B cell (primary cell): ENCODE measurements around the gene NDST1. TPM values are rescaled to one million over a fixed set of nuclear protein-coding genes. Genes with fewer than 3 reads are reported as not detected.

Experiments
- ATAC-seq: fragments of 200-7000 bp; cut with Tn5 transposase; one replicate; pipeline ENCODE4 v1.10.0; 2021; ENCODE audit warnings: low read depth, mild to moderate bottlenecking, moderate number of reproducible peaks, moderate library complexity
- CTCF ChIA-PET: fragments of 350-600 bp; sonication (Branson Sonifier 250); formaldehyde crosslinking; loops from one replicate; lab custom pipeline; 2021; ENCODE audit warnings: antibody characterized with exemption, inconsistent platforms; lab: Charles Lee
- POLR2A ChIA-PET: fragments of 350-600 bp; sonication (Branson Sonifier 250); formaldehyde crosslinking; loops from one replicate; lab custom pipeline; 2021; ENCODE audit warnings: antibody characterized with exemption; lab: Charles Lee
- DNase-seq: peaks from one replicate; pipeline ENCODE4 v3.0.0; 2013
- H2AFZ ChIP-seq: 2 replicates; pipeline ENCODE4 v1.6.1; 2012; ENCODE audit warnings: mild to moderate bottlenecking, low read depth, low read length; ENCODE audit not compliant: insufficient read depth, poor library complexity, severe bottlenecking
- H3K27ac ChIP-seq, 2 donors: 1 replicate in 1 of 2; 2 replicates in 1 of 2; pipeline ENCODE4 v1.5.1; 2012 to 2013; ENCODE audit warnings: low read length in 2 of 2, mild to moderate bottlenecking in 2 of 2, moderate library complexity in 1 of 2
- H3K27me3 ChIP-seq, 4 experiments: fragments of 200-600 bp in 1 of 4; sonication (generic) in 1 of 4; replicated peaks in 1 of 4; 1 replicate in 2 of 4; 2 replicates in 2 of 4; pipeline versions ENCODE4 v1.6.1 to v1.7.0; 2013 to 2016; ENCODE audit warnings: low read length in 3 of 4, mild to moderate bottlenecking in 2 of 4, mixed read lengths in 1 of 4, moderate library complexity in 1 of 4; ENCODE audit not compliant: insufficient read depth in 4 of 4, control insufficient read depth in 3 of 4; ENCODE audit errors: control extremely low read depth in 1 of 4
- H3K36me3 ChIP-seq, 2 experiments: replicated peaks in 1 of 2; 1 replicate in 1 of 2; 2 replicates in 1 of 2; pipeline versions ENCODE4 v1.6.1 to v1.7.1; 2013; ENCODE audit warnings: low read length in 1 of 2; ENCODE audit not compliant: insufficient read depth in 2 of 2, control insufficient read depth in 1 of 2; ENCODE audit errors: control extremely low read depth in 1 of 2, extremely low read depth in 1 of 2
- H3K4me1 ChIP-seq, 2 donors: fragments of 200-600 bp in 1 of 2; sonication (generic) in 1 of 2; 1 replicate in 1 of 2; 2 replicates in 1 of 2; pipeline versions ENCODE4 v1.5.1 to v1.6.1; 2013 to 2017; ENCODE audit warnings: low read length in 2 of 2; ENCODE audit not compliant: control insufficient read depth in 2 of 2, insufficient read depth in 2 of 2
- H3K4me2 ChIP-seq: replicated peaks from 2 replicates; pipeline ENCODE3; 2012; ENCODE audit warnings: mild to moderate bottlenecking, low read depth, low read length; ENCODE audit not compliant: poor library complexity, severe bottlenecking
- H3K4me3 ChIP-seq, 5 experiments: fragments of 200-600 bp in 1 of 5; sonication (generic) in 1 of 5; 1 replicate in 3 of 5; 2 replicates in 2 of 5; pipeline versions ENCODE4 v1.5.1 to v1.7.0; 2011 to 2016; ENCODE audit warnings: low read length in 4 of 5, mild to moderate bottlenecking in 4 of 5, low read depth in 2 of 5, control low read depth in 1 of 5, moderate library complexity in 1 of 5; ENCODE audit not compliant: insufficient read depth in 1 of 5; ENCODE audit errors: control extremely low read depth in 1 of 5, extremely low read depth in 1 of 5
- H3K79me2 ChIP-seq: fragments of 200-600 bp; sonication (generic); one replicate; pipeline ENCODE4 v1.6.0; 2016; ENCODE audit warnings: low read length; ENCODE audit not compliant: control insufficient read depth, insufficient read depth
- H3K9ac ChIP-seq: fragments of 200-600 bp; sonication (generic); 2 replicates; pipeline ENCODE4 v1.6.1; 2017; ENCODE audit warnings: mild to moderate bottlenecking, low read length, moderate library complexity
- H3K9me3 ChIP-seq, 3 donors: one replicate each; pipeline versions ENCODE4 v1.6.1 to v1.7.1; 2013; ENCODE audit warnings: low read length in 2 of 3; ENCODE audit not compliant: control insufficient read depth in 2 of 3, insufficient read depth in 1 of 3; ENCODE audit errors: control extremely low read depth in 1 of 3
- H4K20me1 ChIP-seq: 2 replicates; pipeline ENCODE4 v1.6.0; 2012; ENCODE audit warnings: mild to moderate bottlenecking, low read length; ENCODE audit not compliant: insufficient read depth, control insufficient read depth, poor library complexity, severe bottlenecking
- H3K27ac Mint-ChIP-seq: one replicate; pipeline ENCODE4 v1.8.0; 2021; ENCODE audit warnings: mixed read lengths
- H3K27me3 Mint-ChIP-seq: one replicate; pipeline ENCODE4 v1.8.0; 2021; ENCODE audit warnings: mixed read lengths
- H3K4me1 Mint-ChIP-seq: one replicate; pipeline ENCODE4 v1.8.0; 2021; ENCODE audit warnings: mixed read lengths
- H3K4me3 Mint-ChIP-seq: one replicate; pipeline ENCODE4 v1.8.0; 2021; ENCODE audit warnings: mixed read lengths
- H3K9me3 Mint-ChIP-seq: one replicate; pipeline ENCODE4 v1.8.0; 2022; ENCODE audit warnings: mixed read lengths; ENCODE audit not compliant: insufficient read depth
- EZH2 ChIP-seq: IDR thresholded peaks from 2 replicates; pipeline ENCODE4 v1.6.1; 2012; ENCODE audit warnings: borderline replicate concordance, low read depth, mild to moderate bottlenecking, moderate library complexity, low read length; ENCODE audit not compliant: insufficient read depth, poor library complexity, severe bottlenecking
- WGBS: methylation state at CpG from one replicate; pipeline ENCODE4 v1.1.5; 2013; ENCODE audit warnings: missing lambda C conversion rate; ENCODE audit not compliant: insufficient coverage; 5-methylcytosine and 5-hydroxymethylcytosine counted together
- intact Hi-C: fragments of 100-400 bp; cut with micrococcal nuclease; formaldehyde crosslinking; loops from one replicate; pipeline ENCODE4 v1.10.0; 2022
- polyA plus RNA-seq: library from polyadenylated mRNA; depleted of rRNA; stranded (reverse); fragments of >200 nt; gene quantifications from 2 replicates; pipeline ENCODE4 v1.2.3, GENCODE V29; 2012
- total RNA-seq, 2 donors: library from RNA; stranded (reverse); fragments of 120-200 nt in 1 of 2; gene quantifications; 1 replicate in 1 of 2; 2 replicates in 1 of 2; pipeline versions ENCODE4 v1.2.3 to v1.2.4, GENCODE V29; 2013 to 2022
- TF ChIP-seq, protein P1 (sequence below): fragments of 200-600 bp; IDR thresholded peaks from one replicate; pipeline ENCODE4 v1.8.0; 2022; ENCODE audit warnings: antibody characterized with exemption, mild to moderate bottlenecking

The NDST1 gene
- total and polyA plus RNA-seq, 2 donors (not counting 1 experiment from before 2014, with no cell fraction given): 4.3 to 7.0 TPM

DNA sequence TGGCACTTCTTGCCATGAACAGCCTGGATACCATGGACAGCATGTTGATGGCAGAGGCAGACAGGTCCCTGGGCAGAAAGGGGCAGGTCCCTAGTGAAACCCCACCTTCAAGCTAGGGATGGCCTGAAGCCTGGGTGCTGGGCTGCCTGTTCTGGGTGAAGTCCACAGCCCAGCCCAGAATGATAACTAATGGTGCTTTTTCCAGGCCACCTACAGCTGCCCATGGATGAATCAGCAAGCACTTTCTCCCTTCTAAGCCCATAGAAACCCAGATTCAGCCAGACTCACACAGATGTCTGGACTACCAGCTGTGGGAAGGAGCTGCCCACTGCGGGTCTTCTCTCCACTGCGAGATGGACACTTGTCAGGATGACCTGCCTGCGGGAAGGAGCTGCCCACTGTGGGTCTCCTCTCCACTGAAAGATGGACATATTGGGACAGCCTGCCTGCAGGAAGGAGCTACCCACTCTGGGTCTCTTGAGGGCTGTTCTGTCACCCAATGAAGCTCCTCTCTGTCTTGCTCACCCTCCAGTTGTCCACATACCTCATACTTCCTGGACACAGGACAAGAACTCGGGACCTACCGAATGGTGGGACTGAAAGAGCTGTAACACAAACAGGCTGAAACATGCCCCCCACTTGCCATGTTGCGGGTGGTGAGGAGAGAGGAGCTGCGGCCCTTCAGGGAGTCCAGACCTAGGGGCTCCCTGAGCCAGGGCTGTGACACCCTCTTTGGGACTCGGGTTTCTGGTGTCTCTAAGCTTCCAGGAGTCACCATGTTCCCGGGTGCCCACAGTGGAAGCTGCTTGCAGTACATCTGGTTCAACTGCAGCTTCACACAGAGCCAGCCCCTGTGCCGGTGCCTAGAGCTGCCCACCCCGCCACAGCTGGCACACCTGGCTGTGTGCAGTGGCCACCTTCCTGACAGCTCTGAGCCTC is 71.8 kb downstream of the NDST1 start:
- Histone ChIP-seq H4K20me1 (no peaks in the 10 kb centered on the region), H2AFZ (no peak overlapping the region), H3K4me2 (no peak overlapping the region), H3K9ac (no peak overlapping the region), H3K4me3 (no peak overlapping the region), H3K27ac (no peak overlapping the region), H3K9me3 (peaks cover 0 to 3% (median 0%) of the 10 kb centered on the region in 3 donors), H3K27me3 (peaks cover 0 to 5% (median 1%) of the 10 kb centered on the region in 4 experiments), H3K36me3 (no peaks in the 10 kb centered on the region), H3K4me1 (no peaks in the 10 kb centered on the region), H3K79me2 (no peaks in the 10 kb centered on the region)
- Mint-ChIP-seq H3K27ac (no peak overlapping the region), H3K9me3 (no peaks in the 10 kb centered on the region), H3K27me3 (peaks cover 15% of the 10 kb centered on the region), H3K4me1 (no peaks in the 10 kb centered on the region), H3K4me3 (no peak overlapping the region)
- intact Hi-C loops: no loop called here
- ChIA-PET POLR2A (no interaction called here), CTCF (interaction anchor here (1.0 kb wide), 1 partner anchor 20 kb away, joined by 4 read pairs; no protein-coding TSS in a partner anchor)
- no peak for TF ChIP-seq EZH2
- TF ChIP-seq, protein P1, sequence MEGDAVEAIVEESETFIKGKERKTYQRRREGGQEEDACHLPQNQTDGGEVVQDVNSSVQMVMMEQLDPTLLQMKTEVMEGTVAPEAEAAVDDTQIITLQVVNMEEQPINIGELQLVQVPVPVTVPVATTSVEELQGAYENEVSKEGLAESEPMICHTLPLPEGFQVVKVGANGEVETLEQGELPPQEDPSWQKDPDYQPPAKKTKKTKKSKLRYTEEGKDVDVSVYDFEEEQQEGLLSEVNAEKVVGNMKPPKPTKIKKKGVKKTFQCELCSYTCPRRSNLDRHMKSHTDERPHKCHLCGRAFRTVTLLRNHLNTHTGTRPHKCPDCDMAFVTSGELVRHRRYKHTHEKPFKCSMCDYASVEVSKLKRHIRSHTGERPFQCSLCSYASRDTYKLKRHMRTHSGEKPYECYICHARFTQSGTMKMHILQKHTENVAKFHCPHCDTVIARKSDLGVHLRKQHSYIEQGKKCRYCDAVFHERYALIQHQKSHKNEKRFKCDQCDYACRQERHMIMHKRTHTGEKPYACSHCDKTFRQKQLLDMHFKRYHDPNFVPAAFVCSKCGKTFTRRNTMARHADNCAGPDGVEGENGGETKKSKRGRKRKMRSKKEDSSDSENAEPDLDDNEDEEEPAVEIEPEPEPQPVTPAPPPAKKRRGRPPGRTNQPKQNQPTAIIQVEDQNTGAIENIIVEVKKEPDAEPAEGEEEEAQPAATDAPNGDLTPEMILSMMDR: no peak
- DNase-seq (no peak), ATAC-seq (no peak)
- WGBS: 91% methylated on average over 9 of the region's 11 CpGs

- ChIA-PET POLR2A (no interaction called here), CTCF (no interaction called here)
- no peak for DNase-seq
- ATAC-seq: no peak
- no peak overlapping the region for H3K9ac ChIP-seq
- H3K4me1 Mint-ChIP-seq: no peaks in the 10 kb centered on the region
- H3K79me2 ChIP-seq: no peaks in the 10 kb centered on the region
- no CpG with 5 or more reads among the region's 3 CpGs for WGBS
- H3K27ac Mint-ChIP-seq: no peak overlapping the region
- no peak overlapping the region for H3K27ac ChIP-seq
- H3K4me2 ChIP-seq: no peak overlapping the region
- peaks cover 0 to 3% (median 0%) of the 10 kb centered on the region in 3 donors for H3K9me3 ChIP-seq
- H3K27me3 ChIP-seq: peaks cover 0 to 6% (median 2%) of the 10 kb centered on the region in 4 experiments
- intact Hi-C loops: no loop called here
- no peak for TF ChIP-seq EZH2
- TF ChIP-seq, protein P1: no peak
- no peaks in the 10 kb centered on the region for H4K20me1 ChIP-seq
- no peaks in the 10 kb centered on the region for H3K36me3 ChIP-seq
- no peak overlapping the region for H2AFZ ChIP-seq
- H3K4me3 ChIP-seq: no peak overlapping the region
- no peaks in the 10 kb centered on the region for H3K4me1 ChIP-seq
- no peak overlapping the region for H3K4me3 Mint-ChIP-seq
- H3K27me3 Mint-ChIP-seq: peaks cover 15% of the 10 kb centered on the region
- no peaks in the 10 kb centered on the region for H3K9me3 Mint-ChIP-seq
Measured at GRCh38 chr5:150580917-150581316, 73.0 kb downstream of the NDST1 start.
